ENCODE data around the gene FAM3C.

DNA sequence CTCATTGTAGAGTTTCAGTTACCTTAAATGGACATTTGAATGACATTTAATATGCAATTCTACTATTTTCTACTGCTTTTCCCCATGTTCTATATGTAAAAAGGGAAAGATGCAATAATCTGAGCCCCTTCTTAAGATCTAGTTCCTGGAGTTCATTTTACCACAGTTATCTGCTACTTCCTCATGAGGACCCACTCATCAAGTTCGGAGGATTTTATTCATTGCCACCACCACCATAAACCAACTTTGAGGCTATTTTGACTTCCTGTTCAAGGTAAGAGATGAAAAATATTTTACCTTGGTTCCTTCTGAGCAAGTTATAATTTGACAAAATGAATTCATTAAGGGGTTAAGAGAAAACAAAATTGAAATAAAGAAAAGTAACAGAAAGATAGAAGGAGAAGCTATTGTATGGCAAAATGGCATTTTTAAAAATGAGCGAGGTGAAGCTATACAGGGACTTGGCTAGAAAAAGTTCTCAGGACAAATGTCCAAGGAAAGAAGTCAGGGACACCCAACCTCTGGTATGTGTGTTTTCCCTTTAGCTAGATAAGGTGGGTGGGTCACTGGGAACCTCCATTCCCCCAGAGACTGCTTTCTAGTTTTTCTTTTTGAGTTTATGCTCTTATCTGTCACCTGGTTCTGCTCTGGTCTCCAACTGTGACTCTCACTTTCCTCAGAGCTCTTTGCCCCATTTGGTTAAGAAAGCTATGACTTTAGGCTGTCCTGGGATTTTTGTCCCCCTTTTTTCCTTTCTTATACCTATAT, 14.9 kb upstream of the FAM3C start:
- no peak for TF ChIP-seq CTCF (IDR thresholded peaks at IDR 0.05; ENCODE audit: insufficient read depth, low read length)
- no peak for TF ChIP-seq POLR2AphosphoS5 (IDR thresholded peaks at IDR 0.05; ENCODE audit: low read depth)
- no peak for TF ChIP-seq GABPA (IDR thresholded peaks at IDR 0.05; ENCODE audit: low read depth)
- no peak for TF ChIP-seq SPI1 (IDR thresholded peaks at IDR 0.05; ENCODE audit: borderline replicate concordance, low read depth)
